ENCODE data around the gene NSDHL. TPM values are rescaled to one million over a fixed set of nuclear protein-coding genes. Genes with fewer than 3 reads are reported as not detected.

NSDHL gene
- total and polyA plus RNA-seq, 2 of the 4 experiments (the other 2 are of a cell fraction), result 22.8 to 26.0 TPM

GRCh38 chrX:152893980-152894610 is 63.2 kb downstream of the NSDHL start:
- no peak overlapping the region for H2AFZ ChIP-seq (replicated peaks; ENCODE audit: low read length, poor library complexity)
- H2AK5ac ChIP-seq (ENCODE audit: low read depth, low read length), result no peak overlapping the region
- no peak overlapping the region for H2AK9ac ChIP-seq (replicated peaks; ENCODE audit: low read depth, low read length, poor library complexity)
- dilution Hi-C loops (cut with HindIII; ENCODE audit: low sequenced_read_pairs, unreplicated experiment) (no loop called here), in situ Hi-C loops (cut with MboI; ENCODE audit: low sequenced_read_pairs) (no loop called here), intact Hi-C loops (cut with micrococcal nuclease) (no loop called here)
- TF ChIP-seq SMC3 (IDR thresholded peaks at IDR 0.05; ENCODE audit: low read depth, low read length), result no peak
- TF ChIP-seq, protein P1, sequence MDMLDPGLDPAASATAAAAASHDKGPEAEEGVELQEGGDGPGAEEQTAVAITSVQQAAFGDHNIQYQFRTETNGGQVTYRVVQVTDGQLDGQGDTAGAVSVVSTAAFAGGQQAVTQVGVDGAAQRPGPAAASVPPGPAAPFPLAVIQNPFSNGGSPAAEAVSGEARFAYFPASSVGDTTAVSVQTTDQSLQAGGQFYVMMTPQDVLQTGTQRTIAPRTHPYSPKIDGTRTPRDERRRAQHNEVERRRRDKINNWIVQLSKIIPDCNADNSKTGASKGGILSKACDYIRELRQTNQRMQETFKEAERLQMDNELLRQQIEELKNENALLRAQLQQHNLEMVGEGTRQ (IDR thresholded peaks at IDR 0.05; ENCODE audit: low read depth, low read length), result no peak
- TF ChIP-seq RFX5 (IDR thresholded peaks at IDR 0.05; ENCODE audit: low read depth, low read length), result no peak
- no peak for TF ChIP-seq CEBPB (IDR thresholded peaks at IDR 0.05; ENCODE audit: low read depth, low read length)
- TF ChIP-seq BHLHE40 (IDR thresholded peaks at IDR 0.05; ENCODE audit: low read depth, low read length), result no peak
- no peak for TF ChIP-seq RAD21 (IDR thresholded peaks at IDR 0.05; ENCODE audit: low read length)
- no peak for TF ChIP-seq ELK1 (IDR thresholded peaks at IDR 0.05; ENCODE audit: borderline replicate concordance, low read depth, low read length)
- no peak for TF ChIP-seq MXI1 (IDR thresholded peaks at IDR 0.05; ENCODE audit: borderline replicate concordance, low read depth, low read length)
- TF ChIP-seq CHD1 (IDR thresholded peaks at IDR 0.05; ENCODE audit: low read depth, low read length), result no peak
- no peak for TF ChIP-seq RCOR1 (IDR thresholded peaks at IDR 0.05; ENCODE audit: insufficient replicate concordance, low read length)
- TF ChIP-seq MAZ (IDR thresholded peaks at IDR 0.05; ENCODE audit: borderline replicate concordance, low read depth, low read length), result no peak
- TF ChIP-seq MAFK (IDR thresholded peaks at IDR 0.05; ENCODE audit: low read depth, low read length), result no peak
- no peak for TF ChIP-seq POLR2A (IDR thresholded peaks at IDR 0.05; ENCODE audit: low read depth, low read length)
- TF ChIP-seq CTCF (conservative IDR thresholded peaks at IDR 0.05; ENCODE audit: low read depth, low read length), result no peak
- no peak for TF ChIP-seq NFE2L2 (IDR thresholded peaks at IDR 0.05; ENCODE audit: low read depth, low read length)
- TF ChIP-seq FOS (IDR thresholded peaks at IDR 0.05; ENCODE audit: low read depth, low read length), result no peak
- H3K27me3 ChIP-seq (ENCODE audit: control insufficient read depth, insufficient read depth, low read length), result peaks cover 19% of the 10 kb centered on the region
- no peak overlapping the region for H2BK120ac ChIP-seq (ENCODE audit: low read depth, low read length)
- H3K4me2 ChIP-seq (ENCODE audit: low read depth, low read length), result no peak overlapping the region
- H3K9me1 ChIP-seq (ENCODE audit: insufficient read depth, low read length), result no peaks in the 10 kb centered on the region
- H3K14ac ChIP-seq (replicated peaks; ENCODE audit: low read depth, low read length), result no peak overlapping the region
- H3K4ac ChIP-seq (ENCODE audit: low read depth, low read length), result no peak overlapping the region
- BruUV-seq (replicated peaks), result no TSS peak
- H4K5ac ChIP-seq (ENCODE audit: low read depth, low read length), result no peak overlapping the region
- 77% methylated on average over 3 of the region's 9 CpGs; no CpG with 5 or more reads in 1 of the 2 experiments for WGBS, 2 experiments (ENCODE audit: extremely low coverage in 2 of 2, insufficient read length in 1 of 2)
- peaks cover 1% of the 10 kb centered on the region; the same call in 1 of the 2 replicates for H3K9me3 ChIP-seq (ENCODE audit: control insufficient read depth, insufficient read depth, low read length)
- H3K79me1 ChIP-seq (ENCODE audit: low read depth in 1 of 2, low read length in 2 of 2), result no peaks in the 10 kb centered on the region
- H4K91ac ChIP-seq (ENCODE audit: insufficient read depth, low read depth, low read length), result no peak overlapping the region
- H3K18ac ChIP-seq (ENCODE audit: low read depth, low read length), result no peak overlapping the region
- no peak overlapping the region for H2BK15ac ChIP-seq (ENCODE audit: low read depth, low read length)
- POLR2A ChIA-PET (ENCODE audit: unreplicated experiment), result no interaction called here
- DNase-seq, result no peak
- no peak overlapping the region for H2BK5ac ChIP-seq (ENCODE audit: low read depth, low read length, poor library complexity, severe bottlenecking)
- no peak for ATAC-seq (ENCODE audit: low read depth)
- no peak overlapping the region for H3K23ac ChIP-seq (ENCODE audit: low read depth, low read length)
- no peaks in the 10 kb centered on the region for H4K20me1 ChIP-seq (ENCODE audit: insufficient read depth, low read length)
- no peaks in the 10 kb centered on the region for H3K36me3 ChIP-seq (ENCODE audit: control insufficient read depth, insufficient read depth, low read length)
- CTCF ChIA-PET, result no interaction called here
- no peaks in the 10 kb centered on the region for H3K4me1 ChIP-seq (ENCODE audit: control insufficient read depth, insufficient read depth, low read length)
- H2BK20ac ChIP-seq (ENCODE audit: low read depth, low read length), result no peak overlapping the region
- H3K56ac ChIP-seq (ENCODE audit: extremely low read depth, insufficient read depth, low read length), result no peak overlapping the region
- H3K4me3 ChIP-seq (ENCODE audit: insufficient read depth, low read depth, low read length), result no peak overlapping the region
- H3K9ac ChIP-seq (ENCODE audit: low read depth, low read length), result no peak overlapping the region
- H4K8ac ChIP-seq (ENCODE audit: low read depth in 2 of 2, low read length in 2 of 2), result no peak overlapping the region
- no peak overlapping the region for H3K27ac ChIP-seq (ENCODE audit: insufficient read depth, low read length)
